HCT116 (cell line): Measurements from ENCODE around the gene GPR142. TPM values are rescaled to one million over a fixed set of nuclear protein-coding genes. Genes with fewer than 3 reads are reported as not detected.

Experiments
- ATAC-seq: fragments of 200-7000 bp; cut with Tn5 transposase; 2 replicates; pipeline ENCODE4 v1.9.1; 2020; ENCODE audit warnings: mild to moderate bottlenecking, moderate library complexity
- BruUV-seq: library from RNA; stranded (reverse); fragments of 400-500 nt; replicated peaks from 2 replicates; lab custom pipeline; 2021; lab: Mats Ljungman, UMichigan
- CTCF ChIA-PET: fragments of 300-600 bp; sonication (Branson Sonifier 250); formaldehyde crosslinking; loops from one replicate; lab custom pipeline; 2021; ENCODE audit warnings: antibody characterized with exemption; lab: Charles Lee
- POLR2A ChIA-PET: fragments of 300-600, 350-600 bp; sonication (Branson Sonifier 250); formaldehyde crosslinking; loops from one replicate; lab custom pipeline; 2021; ENCODE audit warnings: antibody characterized with exemption; lab: Charles Lee
- RAD21 ChIA-PET, 2 experiments: fragments of 300-600 bp; sonication (Branson Sonifier 250); formaldehyde crosslinking; loops; one replicate each; lab custom pipeline; 2023; ENCODE audit warnings: low total read pairs in 2 of 2; ENCODE audit not compliant: uncharacterized antibody in 2 of 2, unreplicated experiment in 2 of 2, low non-redundant PET in 1 of 2; lab: Charles Lee
- DNase-seq: peaks from one replicate; pipeline ENCODE4 v3.0.0-alpha.2; 2010; ENCODE audit warnings: low read depth, low spot score
- H2AFZ ChIP-seq: fragments of 200-600 bp; shearing (Covaris generic), sonication (generic); 2 replicates; pipeline ENCODE4 v1.6.1; 2017; ENCODE audit warnings: low read depth, mixed run types, mixed read lengths, antibody characterized with exemption, low read length; ENCODE audit not compliant: poor library complexity, severe bottlenecking
- H3K27ac ChIP-seq: 2 replicates; pipeline ENCODE4 v1.5.1; 2012; ENCODE audit warnings: low read depth, low read length
- H3K27me3 ChIP-seq: fragments of 200-600 bp; sonication (generic); 2 replicates; pipeline ENCODE4 v1.6.1; 2016; ENCODE audit warnings: mixed run types, low read length, mixed read lengths; ENCODE audit not compliant: insufficient read depth
- H3K36me3 ChIP-seq, 2 experiments: fragments of 200-500 bp in 1 of 2; fragments of 200-600 bp in 1 of 2; sonication (Bioruptor generic) in 1 of 2; sonication (generic) in 1 of 2; 2 replicates each; pipeline versions ENCODE4 v1.5.1 to v1.6.1; 2014 to 2016; ENCODE audit warnings: low read length in 2 of 2, inconsistent platforms in 1 of 2, mixed read lengths in 1 of 2, mixed run types in 1 of 2; ENCODE audit not compliant: insufficient read depth in 2 of 2, control insufficient read depth in 1 of 2
- H3K4me1 ChIP-seq, 2 experiments: fragments of 200-600 bp in 1 of 2; sonication (generic) in 1 of 2; 2 replicates each; pipeline versions ENCODE4 v1.5.1 to v1.6.1; 2012 to 2017; ENCODE audit warnings: low read length in 2 of 2, inconsistent platforms in 1 of 2, mild to moderate bottlenecking in 1 of 2, mixed read lengths in 1 of 2, mixed run types in 1 of 2, moderate library complexity in 1 of 2; ENCODE audit not compliant: insufficient read depth in 2 of 2, control insufficient read depth in 1 of 2
- H3K4me2 ChIP-seq: fragments of 200-600 bp; sonication (generic); 2 replicates; pipeline ENCODE4 v1.6.1; 2017; ENCODE audit warnings: mixed run types, low read length, mixed read lengths
- H3K4me3 ChIP-seq, 2 experiments: fragments of 200-600 bp in 1 of 2; sonication (generic) in 1 of 2; replicated peaks in 1 of 2; 2 replicates each; pipeline ENCODE4 v1.5.1; 2011 to 2016; ENCODE audit warnings: low read length in 2 of 2, control low read depth in 1 of 2, low read depth in 1 of 2, mild to moderate bottlenecking in 1 of 2, mixed read lengths in 1 of 2, mixed run types in 1 of 2
- H3K79me2 ChIP-seq: fragments of 200-600 bp; sonication (generic); 2 replicates; pipeline ENCODE4 v1.6.1; 2017; ENCODE audit warnings: mild to moderate bottlenecking, mixed run types, low read length, moderate library complexity, mixed read lengths; ENCODE audit not compliant: insufficient read depth
- H3K9ac ChIP-seq: fragments of 200-600 bp; sonication (generic); 2 replicates; pipeline ENCODE4 v1.6.1; 2016; ENCODE audit warnings: low read length, mixed read lengths
- H3K9me2 ChIP-seq: fragments of 200-600 bp; sonication (generic), shearing (Covaris generic); 2 replicates; pipeline ENCODE4 v1.6.1; 2017; ENCODE audit warnings: mixed run types, mild to moderate bottlenecking, moderate library complexity; ENCODE audit not compliant: insufficient read depth
- H3K9me3 ChIP-seq, 2 experiments: fragments of 200-500 bp in 1 of 2; fragments of 200-600 bp in 1 of 2; sonication (Bioruptor generic) in 1 of 2; sonication (generic) in 1 of 2; 2 replicates each; pipeline ENCODE4 v1.6.1; 2014 to 2017; ENCODE audit warnings: low read length in 2 of 2, mixed read lengths in 2 of 2, inconsistent platforms in 1 of 2, low read depth in 1 of 2, mild to moderate bottlenecking in 1 of 2, mixed run types in 1 of 2, moderate library complexity in 1 of 2; ENCODE audit not compliant: control insufficient read depth in 1 of 2, insufficient read depth in 1 of 2
- H4K20me1 ChIP-seq: fragments of 200-600 bp; sonication (generic), shearing (Covaris generic); 2 replicates; pipeline ENCODE4 v1.6.1; 2017; ENCODE audit warnings: mixed run types, mild to moderate bottlenecking, moderate library complexity; ENCODE audit not compliant: insufficient read depth
- ATF3 ChIP-seq: IDR thresholded peaks from 2 replicates; pipeline ENCODE4 v1.6.1; 2012
- CBX3 ChIP-seq: IDR thresholded peaks from 2 replicates; pipeline ENCODE4 v1.6.1; 2012; ENCODE audit warnings: low read depth
- CTCF ChIP-seq, 3 experiments: fragments of 200-600 bp in 1 of 3; sonication (generic) in 1 of 3; IDR thresholded peaks in 2 of 3; conservative IDR thresholded peaks in 1 of 3; 2 replicates each; pipeline ENCODE4 v1.5.1; 2012 to 2017; ENCODE audit warnings: low read depth in 2 of 3, low read length in 2 of 3, antibody characterized with exemption in 1 of 3, borderline replicate concordance in 1 of 3, control low read depth in 1 of 3, mild to moderate bottlenecking in 1 of 3, mixed read lengths in 1 of 3, mixed run types in 1 of 3, moderate library complexity in 1 of 3; ENCODE audit not compliant: insufficient read depth in 1 of 3
- EGR1 ChIP-seq: IDR thresholded peaks from 2 replicates; pipeline ENCODE4 v1.6.1; 2012; ENCODE audit warnings: low read depth
- ELF1 ChIP-seq: IDR thresholded peaks from 2 replicates; pipeline ENCODE4 v1.6.1; 2012; ENCODE audit warnings: low read depth, borderline replicate concordance
- EZH2phosphoT487 ChIP-seq: fragments of 200-600 bp; IDR thresholded peaks from 2 replicates; pipeline ENCODE4 v1.6.1; 2018; ENCODE audit warnings: antibody characterized with exemption, borderline replicate concordance
- FOSL1 ChIP-seq: IDR thresholded peaks from 2 replicates; pipeline ENCODE4 v1.6.1; 2012; ENCODE audit warnings: low read depth
- JUND ChIP-seq: IDR thresholded peaks from 2 replicates; pipeline ENCODE4 v1.6.1; 2012
- POLR2AphosphoS5 ChIP-seq: IDR thresholded peaks from 2 replicates; pipeline ENCODE4 v1.6.1; 2011; ENCODE audit warnings: mild to moderate bottlenecking, low read depth, low read length, moderate library complexity
- RAD21 ChIP-seq: IDR thresholded peaks from 2 replicates; pipeline ENCODE4 v1.6.1; 2012; ENCODE audit warnings: low read depth, mild to moderate bottlenecking
- REST ChIP-seq: IDR thresholded peaks from 2 replicates; pipeline ENCODE4 v1.6.1; 2012; ENCODE audit warnings: low read depth
- SP1 ChIP-seq: IDR thresholded peaks from 2 replicates; pipeline ENCODE4 v1.6.1; 2012; ENCODE audit warnings: low read depth
- SRF ChIP-seq: IDR thresholded peaks from 2 replicates; pipeline ENCODE4 v1.6.1; 2012; ENCODE audit warnings: low read depth
- YY1 ChIP-seq: IDR thresholded peaks from 2 replicates; pipeline ENCODE4 v1.6.1; 2011; ENCODE audit warnings: low read length, low read depth, moderate library complexity, mild to moderate bottlenecking; ENCODE audit not compliant: insufficient replicate concordance; ENCODE audit errors: extremely low read depth
- ZBTB33 ChIP-seq: IDR thresholded peaks from 2 replicates; pipeline ENCODE4 v1.6.1; 2011; ENCODE audit warnings: mild to moderate bottlenecking, low read length, moderate library complexity; ENCODE audit not compliant: insufficient replicate concordance; ENCODE audit errors: extremely low read depth
- ZFX ChIP-seq: fragments of 450-650 bp; IDR thresholded peaks from 2 replicates; pipeline ENCODE4 v1.6.1; 2017
- ZNF274 ChIP-seq: fragments of 200-500 bp; sonication (Bioruptor generic); IDR thresholded peaks from 2 replicates; pipeline ENCODE4 v1.6.1; 2014; ENCODE audit warnings: mild to moderate bottlenecking, low read depth, low read length, inconsistent platforms
- intact Hi-C: fragments of 100-400 bp; cut with micrococcal nuclease; formaldehyde crosslinking; loops from 2 replicates; pipeline ENCODE4 v1.10.0; 2022
- total RNA-seq: library from RNA; stranded (reverse); gene quantifications from one replicate; pipeline ENCODE4 v1.2.1, GENCODE V29; 2021; ENCODE audit not compliant: unreplicated experiment
- TF ChIP-seq, protein P1 (sequence below): IDR thresholded peaks from 2 replicates; pipeline ENCODE4 v1.6.1; 2012

Gene GPR142
- total RNA-seq, 1 experiment from 2014 or later, result not detected

DNA sequence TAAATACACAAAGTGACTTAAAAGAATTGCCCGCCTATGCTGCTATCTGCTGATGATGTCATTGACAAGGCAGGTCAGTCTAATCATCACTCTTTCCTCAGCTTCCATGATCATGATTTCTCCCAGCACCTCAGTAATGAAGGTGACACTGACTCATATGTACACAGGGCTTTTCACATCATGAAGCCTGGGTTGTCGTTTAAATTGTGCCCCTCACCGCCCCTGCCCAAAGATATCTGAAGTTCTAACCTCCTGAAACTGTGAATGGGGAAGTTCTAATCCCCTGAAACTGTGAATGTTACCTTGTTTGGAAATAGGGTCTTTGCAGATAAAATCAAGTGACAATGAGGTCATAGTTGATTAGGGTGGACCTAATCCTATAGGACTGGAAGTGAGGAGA lies 47.2 kb downstream of the GPR142 start:
- ATAC-seq, result no peak
- Histone ChIP-seq H3K4me3 (no peak overlapping the region), H4K20me1 (no peaks in the 10 kb centered on the region), H3K4me1 (peaks cover 28 to 49% of the 10 kb centered on the region in 2 experiments), H3K9me3 (no peaks in the 10 kb centered on the region), H3K27ac (no peak overlapping the region), H2AFZ (no peak overlapping the region), H3K36me3 (no peaks in the 10 kb centered on the region), H3K9ac (no peak overlapping the region), H3K9me2 (no peaks in the 10 kb centered on the region), H3K27me3 (no peaks in the 10 kb centered on the region), H3K4me2 (no peak overlapping the region), H3K79me2 (no peaks in the 10 kb centered on the region)
- ChIA-PET RAD21 (no interaction called here), POLR2A (no interaction called here), CTCF (no interaction called here)
- BruUV-seq, result no TSS peak
- TF ChIP-seq JUND (no peak), ZFX (no peak), ATF3 (no peak), CBX3 (no peak), ZBTB33 (no peak), CTCF (IDR thresholded peaks at IDR 0.05 in 2 of 3, conservative IDR thresholded peaks at IDR 0.05 in 1 of 3; ENCODE audit: borderline replicate concordance in 1 of 3, insufficient read depth in 1 of 3, low read depth in 2 of 3, low read length in 2 of 3) (no peak), RAD21 (no peak), POLR2AphosphoS5 (no peak), ZNF274 (no peak), EGR1 (no peak), FOSL1 (no peak), EZH2phosphoT487 (no peak), REST (no peak), YY1 (no peak), ELF1 (no peak), SP1 (no peak), SRF (no peak)
- TF ChIP-seq, protein P1, sequence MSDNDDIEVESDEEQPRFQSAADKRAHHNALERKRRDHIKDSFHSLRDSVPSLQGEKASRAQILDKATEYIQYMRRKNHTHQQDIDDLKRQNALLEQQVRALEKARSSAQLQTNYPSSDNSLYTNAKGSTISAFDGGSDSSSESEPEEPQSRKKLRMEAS, result no peak
- intact Hi-C loops, result no loop called here
- DNase-seq, result no peak
